HCT116 (cell line): Measurements from ENCODE around the gene IRF4.

ENCODE experiments used
- CBX3 ChIP-seq: IDR thresholded peaks from 2 replicates; pipeline ENCODE4 v1.6.1; 2012; ENCODE audit warnings: low read depth
- CEBPB ChIP-seq: IDR thresholded peaks from 2 replicates; pipeline ENCODE4 v1.6.1; 2012; ENCODE audit warnings: low read depth
- ELF1 ChIP-seq: IDR thresholded peaks from 2 replicates; pipeline ENCODE4 v1.6.1; 2012; ENCODE audit warnings: low read depth, borderline replicate concordance
- EZH2 ChIP-seq: fragments of 200-600 bp; sonication (generic); IDR thresholded peaks from 2 replicates; pipeline ENCODE4 v1.6.1; 2017; ENCODE audit warnings: antibody characterized with exemption, mixed run types
- EZH2phosphoT487 ChIP-seq: fragments of 200-600 bp; IDR thresholded peaks from 2 replicates; pipeline ENCODE4 v1.6.1; 2018; ENCODE audit warnings: antibody characterized with exemption, borderline replicate concordance
- POLR2A ChIP-seq: IDR thresholded peaks from 2 replicates; pipeline ENCODE4 v1.7.0; 2011; ENCODE audit warnings: borderline replicate concordance; ENCODE audit not compliant: insufficient read depth, insufficient read length; ENCODE audit errors: extremely low read depth
- POLR2AphosphoS5 ChIP-seq: IDR thresholded peaks from 2 replicates; pipeline ENCODE4 v1.6.1; 2011; ENCODE audit warnings: mild to moderate bottlenecking, low read depth, low read length, moderate library complexity
- SP1 ChIP-seq: IDR thresholded peaks from 2 replicates; pipeline ENCODE4 v1.6.1; 2012; ENCODE audit warnings: low read depth
- YY1 ChIP-seq: IDR thresholded peaks from 2 replicates; pipeline ENCODE4 v1.6.1; 2011; ENCODE audit warnings: low read length, low read depth, moderate library complexity, mild to moderate bottlenecking; ENCODE audit not compliant: insufficient replicate concordance; ENCODE audit errors: extremely low read depth
- TF ChIP-seq, protein P1 (sequence below), 3 experiments: fragments of 200-600 bp in 1 of 3; sonication (generic) in 1 of 3; IDR thresholded peaks in 2 of 3; conservative IDR thresholded peaks in 1 of 3; 2 replicates each; pipeline ENCODE4 v1.5.1; 2012 to 2017; ENCODE audit warnings: low read depth in 2 of 3, low read length in 2 of 3, antibody characterized with exemption in 1 of 3, borderline replicate concordance in 1 of 3, control low read depth in 1 of 3, mild to moderate bottlenecking in 1 of 3, mixed read lengths in 1 of 3, mixed run types in 1 of 3, moderate library complexity in 1 of 3; ENCODE audit not compliant: insufficient read depth in 1 of 3
- TF ChIP-seq, protein P2 (sequence below): IDR thresholded peaks from 2 replicates; pipeline ENCODE4 v1.6.1; 2012; ENCODE audit warnings: low read depth
- TF ChIP-seq, protein P3 (sequence below): IDR thresholded peaks from 2 replicates; pipeline ENCODE4 v1.6.1; 2011; ENCODE audit warnings: mild to moderate bottlenecking, low read length, moderate library complexity; ENCODE audit not compliant: insufficient replicate concordance; ENCODE audit errors: extremely low read depth

DNA sequence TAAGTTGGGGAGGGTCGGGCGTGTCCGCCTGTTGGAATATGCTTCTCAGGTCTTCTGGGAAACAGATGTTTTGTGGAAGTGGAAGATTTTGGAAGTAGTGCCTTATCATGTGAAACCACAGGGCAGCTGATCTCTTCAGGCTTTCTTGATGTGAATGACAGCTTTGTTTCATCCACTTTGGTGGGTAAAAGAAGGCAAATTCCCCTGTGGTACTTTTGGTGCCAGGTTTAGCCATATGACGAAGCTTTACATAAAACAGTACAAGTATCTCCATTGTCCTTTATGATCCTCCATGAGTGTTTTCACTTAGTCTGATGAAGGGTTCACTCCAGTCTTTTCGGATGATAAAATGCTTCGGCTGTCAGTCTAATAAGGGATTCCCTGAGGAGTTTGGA lies 4.6 kb downstream of the IRF4 start:
- TF ChIP-seq CEBPB (no peak), EZH2 (no peak), CBX3 (no peak), ELF1 (no peak), POLR2AphosphoS5 (no peak), SP1 (no peak), EZH2phosphoT487 (no peak), YY1 (no peak), POLR2A (no peak)
- TF ChIP-seq, protein P1, sequence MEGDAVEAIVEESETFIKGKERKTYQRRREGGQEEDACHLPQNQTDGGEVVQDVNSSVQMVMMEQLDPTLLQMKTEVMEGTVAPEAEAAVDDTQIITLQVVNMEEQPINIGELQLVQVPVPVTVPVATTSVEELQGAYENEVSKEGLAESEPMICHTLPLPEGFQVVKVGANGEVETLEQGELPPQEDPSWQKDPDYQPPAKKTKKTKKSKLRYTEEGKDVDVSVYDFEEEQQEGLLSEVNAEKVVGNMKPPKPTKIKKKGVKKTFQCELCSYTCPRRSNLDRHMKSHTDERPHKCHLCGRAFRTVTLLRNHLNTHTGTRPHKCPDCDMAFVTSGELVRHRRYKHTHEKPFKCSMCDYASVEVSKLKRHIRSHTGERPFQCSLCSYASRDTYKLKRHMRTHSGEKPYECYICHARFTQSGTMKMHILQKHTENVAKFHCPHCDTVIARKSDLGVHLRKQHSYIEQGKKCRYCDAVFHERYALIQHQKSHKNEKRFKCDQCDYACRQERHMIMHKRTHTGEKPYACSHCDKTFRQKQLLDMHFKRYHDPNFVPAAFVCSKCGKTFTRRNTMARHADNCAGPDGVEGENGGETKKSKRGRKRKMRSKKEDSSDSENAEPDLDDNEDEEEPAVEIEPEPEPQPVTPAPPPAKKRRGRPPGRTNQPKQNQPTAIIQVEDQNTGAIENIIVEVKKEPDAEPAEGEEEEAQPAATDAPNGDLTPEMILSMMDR (IDR thresholded peaks at IDR 0.05 in 2 of 3, conservative IDR thresholded peaks at IDR 0.05 in 1 of 3; ENCODE audit: borderline replicate concordance in 1 of 3, insufficient read depth in 1 of 3, low read depth in 2 of 3, low read length in 2 of 3), result no peak
- TF ChIP-seq, protein P2, sequence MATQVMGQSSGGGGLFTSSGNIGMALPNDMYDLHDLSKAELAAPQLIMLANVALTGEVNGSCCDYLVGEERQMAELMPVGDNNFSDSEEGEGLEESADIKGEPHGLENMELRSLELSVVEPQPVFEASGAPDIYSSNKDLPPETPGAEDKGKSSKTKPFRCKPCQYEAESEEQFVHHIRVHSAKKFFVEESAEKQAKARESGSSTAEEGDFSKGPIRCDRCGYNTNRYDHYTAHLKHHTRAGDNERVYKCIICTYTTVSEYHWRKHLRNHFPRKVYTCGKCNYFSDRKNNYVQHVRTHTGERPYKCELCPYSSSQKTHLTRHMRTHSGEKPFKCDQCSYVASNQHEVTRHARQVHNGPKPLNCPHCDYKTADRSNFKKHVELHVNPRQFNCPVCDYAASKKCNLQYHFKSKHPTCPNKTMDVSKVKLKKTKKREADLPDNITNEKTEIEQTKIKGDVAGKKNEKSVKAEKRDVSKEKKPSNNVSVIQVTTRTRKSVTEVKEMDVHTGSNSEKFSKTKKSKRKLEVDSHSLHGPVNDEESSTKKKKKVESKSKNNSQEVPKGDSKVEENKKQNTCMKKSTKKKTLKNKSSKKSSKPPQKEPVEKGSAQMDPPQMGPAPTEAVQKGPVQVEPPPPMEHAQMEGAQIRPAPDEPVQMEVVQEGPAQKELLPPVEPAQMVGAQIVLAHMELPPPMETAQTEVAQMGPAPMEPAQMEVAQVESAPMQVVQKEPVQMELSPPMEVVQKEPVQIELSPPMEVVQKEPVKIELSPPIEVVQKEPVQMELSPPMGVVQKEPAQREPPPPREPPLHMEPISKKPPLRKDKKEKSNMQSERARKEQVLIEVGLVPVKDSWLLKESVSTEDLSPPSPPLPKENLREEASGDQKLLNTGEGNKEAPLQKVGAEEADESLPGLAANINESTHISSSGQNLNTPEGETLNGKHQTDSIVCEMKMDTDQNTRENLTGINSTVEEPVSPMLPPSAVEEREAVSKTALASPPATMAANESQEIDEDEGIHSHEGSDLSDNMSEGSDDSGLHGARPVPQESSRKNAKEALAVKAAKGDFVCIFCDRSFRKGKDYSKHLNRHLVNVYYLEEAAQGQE, result no peak
- TF ChIP-seq, protein P3, sequence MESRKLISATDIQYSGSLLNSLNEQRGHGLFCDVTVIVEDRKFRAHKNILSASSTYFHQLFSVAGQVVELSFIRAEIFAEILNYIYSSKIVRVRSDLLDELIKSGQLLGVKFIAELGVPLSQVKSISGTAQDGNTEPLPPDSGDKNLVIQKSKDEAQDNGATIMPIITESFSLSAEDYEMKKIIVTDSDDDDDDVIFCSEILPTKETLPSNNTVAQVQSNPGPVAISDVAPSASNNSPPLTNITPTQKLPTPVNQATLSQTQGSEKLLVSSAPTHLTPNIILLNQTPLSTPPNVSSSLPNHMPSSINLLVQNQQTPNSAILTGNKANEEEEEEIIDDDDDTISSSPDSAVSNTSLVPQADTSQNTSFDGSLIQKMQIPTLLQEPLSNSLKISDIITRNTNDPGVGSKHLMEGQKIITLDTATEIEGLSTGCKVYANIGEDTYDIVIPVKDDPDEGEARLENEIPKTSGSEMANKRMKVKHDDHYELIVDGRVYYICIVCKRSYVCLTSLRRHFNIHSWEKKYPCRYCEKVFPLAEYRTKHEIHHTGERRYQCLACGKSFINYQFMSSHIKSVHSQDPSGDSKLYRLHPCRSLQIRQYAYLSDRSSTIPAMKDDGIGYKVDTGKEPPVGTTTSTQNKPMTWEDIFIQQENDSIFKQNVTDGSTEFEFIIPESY, result no peak
